MG63 (cell line): ENCODE results near the gene ACTR6. TPM values are rescaled to one million over a fixed set of nuclear protein-coding genes. Genes with fewer than 3 reads are reported as not detected.
"Not testable (repeated sequence)": the region's sequence is repeated elsewhere in the genome, so short reads cannot be mapped to it uniquely, and the experiment has no call there.

Experiments used
- DNase-seq: peaks from one replicate; pipeline ENCODE4 v3.0.0-alpha.2; 2020
- H3K27me3 ChIP-seq: fragments of 250-450 bp; sonication (Bioruptor Pico); 2 replicates; pipeline ENCODE4 v1.5.1; 2020; ENCODE audit warnings: mild to moderate bottlenecking, moderate library complexity
- H3K36me3 ChIP-seq: fragments of 250-450 bp; sonication (Bioruptor Pico); 2 replicates; pipeline ENCODE4 v1.5.1; 2020; ENCODE audit warnings: mild to moderate bottlenecking, moderate library complexity
- H3K4me3 ChIP-seq: fragments of 250-450 bp; sonication (Bioruptor Pico); 2 replicates; pipeline ENCODE4 v1.5.1; 2020; ENCODE audit warnings: mild to moderate bottlenecking, moderate library complexity
- H3K9me3 ChIP-seq: fragments of 250-450 bp; sonication (Bioruptor Pico); 2 replicates; pipeline ENCODE4 v1.5.1; 2020; ENCODE audit warnings: mild to moderate bottlenecking, moderate library complexity
- total RNA-seq: library from RNA; depleted of rRNA; stranded (reverse); fragments of >200 nt; shearing (Covaris generic); gene quantifications from 2 replicates; pipeline ENCODE4 v1.2.3, GENCODE V29; 2014; ENCODE audit warnings: low replicate concordance

ACTR6 gene
- total RNA-seq, 1 experiment from 2014 or later = 18.4 TPM

- no peak for DNase-seq
- Histone ChIP-seq H3K36me3 (no peaks in the 10 kb centered on the region), H3K9me3 (no peaks in the 10 kb centered on the region), H3K4me3 (no peak overlapping the region), H3K27me3 (no peaks in the 10 kb centered on the region)
Observed at GRCh38 chr12:100173111-100173510, 27.5 kb upstream of the ACTR6 start.

DNA sequence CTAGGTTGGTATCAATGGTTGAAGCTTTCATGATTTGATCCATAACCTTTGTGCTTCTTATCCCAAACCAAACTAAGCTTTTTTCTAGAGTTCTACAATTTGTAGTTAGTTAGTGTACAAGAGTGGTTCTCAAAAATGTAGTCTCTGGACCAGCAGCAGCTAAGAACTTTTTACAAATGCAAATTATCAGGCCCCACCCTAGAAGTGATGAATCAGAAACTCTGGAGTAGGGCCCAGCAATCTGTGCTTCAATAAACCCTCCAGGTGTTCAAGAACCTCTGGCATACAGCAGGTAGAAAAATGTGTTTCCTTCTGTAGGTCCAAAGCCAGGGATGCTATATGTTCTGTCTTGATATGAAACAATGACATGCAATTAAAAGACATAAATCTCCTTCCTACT lies 26.1 kb upstream of the ACTR6 start:
- Histone ChIP-seq H3K4me3 (no peak overlapping the region), H3K27me3 (no peaks in the 10 kb centered on the region), H3K36me3 (no peaks in the 10 kb centered on the region), H3K9me3 (no peaks in the 10 kb centered on the region)
- no peak for DNase-seq

- H3K4me3 ChIP-seq, H3K9me3 ChIP-seq, H3K36me3 ChIP-seq, DNase-seq, H3K27me3 ChIP-seq: not testable (repeated sequence)
Observed at GRCh38 chr12:100176493-100176892, 24.1 kb upstream of the ACTR6 start.

DNA sequence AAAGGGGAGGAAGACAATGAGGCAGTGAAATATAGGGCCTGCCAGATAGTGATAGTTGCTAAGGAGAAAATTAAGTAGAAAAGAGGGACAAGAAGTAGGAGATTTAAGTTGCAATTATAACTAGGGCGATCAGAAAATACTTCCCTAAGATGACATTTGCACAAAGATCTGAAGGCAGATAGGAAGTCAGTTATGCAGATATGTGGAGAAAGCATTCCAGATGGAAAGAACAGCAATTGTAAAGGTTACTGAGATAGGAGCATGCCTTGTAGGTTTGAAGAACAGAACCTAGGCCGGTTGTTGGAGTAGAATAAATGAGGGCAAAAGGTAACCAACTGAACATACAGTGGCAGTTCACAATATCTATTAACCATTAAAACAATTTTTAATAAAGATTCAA lies 21.4 kb upstream of the ACTR6 start:
- Histone ChIP-seq H3K27me3 (no peaks in the 10 kb centered on the region), H3K36me3 (no peaks in the 10 kb centered on the region), H3K9me3 (no peaks in the 10 kb centered on the region), H3K4me3 (no peak overlapping the region)
- no peak for DNase-seq

- Histone ChIP-seq H3K4me3 (no peak overlapping the region), H3K27me3 (no peaks in the 10 kb centered on the region), H3K9me3 (no peaks in the 10 kb centered on the region), H3K36me3 (no peaks in the 10 kb centered on the region)
- no peak for DNase-seq
Observed at GRCh38 chr12:100184549-100185145, 16.0 kb upstream of the ACTR6 start.

DNA sequence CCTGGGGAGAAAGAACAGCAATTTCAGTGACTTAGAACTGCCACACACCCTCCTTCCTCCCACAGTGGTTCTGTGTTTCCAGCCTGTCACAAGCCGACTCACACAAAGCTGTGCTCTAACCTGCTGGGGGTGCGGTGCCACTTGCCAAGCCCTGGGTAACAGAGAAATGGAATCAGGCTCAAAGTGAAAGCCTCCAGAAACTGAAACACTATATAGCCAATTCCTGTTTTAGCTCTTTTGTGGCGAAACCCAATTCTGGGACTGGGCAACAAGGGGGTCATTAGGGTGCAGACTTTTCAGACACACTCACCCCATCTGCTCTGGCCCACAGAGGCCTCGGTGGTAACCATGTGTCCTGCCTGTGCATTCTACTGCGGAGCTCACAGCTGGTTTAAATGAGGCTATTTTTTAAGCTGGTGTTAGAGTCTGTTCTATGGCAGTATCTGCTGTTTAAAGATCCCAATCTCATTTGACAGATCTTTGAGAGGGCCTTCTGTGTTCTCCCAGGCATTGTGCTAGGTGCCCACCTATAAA lies 15.2 kb upstream of the ACTR6 start:
- Histone ChIP-seq H3K36me3 (no peaks in the 10 kb centered on the region), H3K4me3 (no peak overlapping the region), H3K9me3 (no peaks in the 10 kb centered on the region), H3K27me3 (no peaks in the 10 kb centered on the region)
- DNase-seq = peak; percentile 20

DNA sequence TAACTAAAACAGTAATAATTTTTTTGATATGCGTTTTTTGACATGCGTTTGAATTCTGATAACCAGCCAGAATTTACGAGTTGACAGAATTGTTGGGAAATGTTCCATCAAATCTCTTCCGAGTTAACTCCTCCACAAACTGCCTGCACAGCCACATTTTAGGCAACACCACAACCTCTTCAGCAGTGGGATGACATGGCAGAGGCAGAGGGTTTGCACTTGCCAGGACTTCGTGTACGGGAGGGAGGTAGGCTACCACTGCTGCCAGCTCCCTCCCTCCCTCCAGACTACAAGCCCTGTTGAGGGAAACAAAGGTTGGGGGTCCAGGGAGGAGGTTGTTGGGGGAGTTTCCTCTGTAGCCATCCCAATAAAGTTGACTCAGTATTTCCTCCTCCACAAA lies 14.5 kb upstream of the ACTR6 start:
- H3K36me3 ChIP-seq = no peaks in the 10 kb centered on the region
- no peaks in the 10 kb centered on the region for H3K9me3 ChIP-seq
- DNase-seq = no peak
- no peak overlapping the region for H3K4me3 ChIP-seq
- no peaks in the 10 kb centered on the region for H3K27me3 ChIP-seq

DNA sequence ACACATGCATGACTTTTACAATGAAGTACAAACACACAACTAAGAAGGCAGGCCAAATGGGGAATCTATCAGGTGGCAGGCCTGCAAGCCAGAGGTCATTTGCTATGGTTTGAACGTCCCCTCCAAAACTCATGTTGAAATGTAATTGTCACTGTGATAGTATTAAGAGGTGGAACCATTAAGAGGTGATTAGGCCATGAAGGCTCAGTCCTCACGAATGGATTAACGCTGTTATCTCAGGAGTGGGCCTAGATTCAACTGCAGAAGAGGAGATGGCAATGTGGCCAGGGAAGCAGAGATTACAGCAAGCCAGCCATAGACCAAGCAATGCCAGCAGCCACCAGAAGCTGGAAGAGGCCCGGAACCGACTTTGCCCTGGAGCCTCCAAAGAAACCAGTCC lies 13.5 kb upstream of the ACTR6 start:
- H3K36me3 ChIP-seq = no peaks in the 10 kb centered on the region
- H3K9me3 ChIP-seq = no peaks in the 10 kb centered on the region
- no peak overlapping the region for H3K4me3 ChIP-seq
- no peak for DNase-seq
- no peaks in the 10 kb centered on the region for H3K27me3 ChIP-seq

DNA sequence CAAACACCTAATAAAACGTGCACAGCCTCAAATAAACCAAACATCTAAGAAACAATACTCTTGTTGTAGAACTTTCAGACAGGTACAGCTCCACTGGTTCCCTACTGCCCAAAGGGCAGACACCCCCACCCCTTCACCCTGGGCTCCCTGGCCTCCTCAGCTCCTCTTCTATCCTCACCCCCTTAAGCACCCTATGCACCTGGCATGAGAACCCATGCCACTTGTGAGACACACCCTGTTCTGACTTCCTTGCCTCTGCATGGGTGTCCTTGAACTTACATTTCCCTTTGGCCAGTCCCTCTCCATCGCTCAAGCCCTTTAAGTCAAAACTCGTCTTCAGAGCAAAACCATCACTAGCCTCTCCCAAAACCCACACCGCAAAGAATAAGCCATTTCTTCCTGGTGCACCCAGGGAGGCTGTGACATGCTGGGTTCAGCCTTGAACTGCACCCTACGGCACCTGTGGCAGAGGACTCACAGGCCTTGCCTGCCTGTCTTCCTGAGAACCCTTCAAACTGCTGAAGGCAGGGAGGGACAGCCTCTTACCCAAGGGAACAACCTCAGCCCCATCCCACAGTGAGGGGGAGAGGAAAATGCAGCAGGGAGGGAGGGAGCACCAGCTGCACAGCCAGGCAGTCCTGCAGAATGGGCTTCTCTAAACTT lies 12.6 kb upstream of the ACTR6 start:
- no peak for DNase-seq
- H3K4me3 ChIP-seq = no peak overlapping the region
- no peaks in the 10 kb centered on the region for H3K9me3 ChIP-seq
- no peaks in the 10 kb centered on the region for H3K27me3 ChIP-seq
- no peaks in the 10 kb centered on the region for H3K36me3 ChIP-seq

DNA sequence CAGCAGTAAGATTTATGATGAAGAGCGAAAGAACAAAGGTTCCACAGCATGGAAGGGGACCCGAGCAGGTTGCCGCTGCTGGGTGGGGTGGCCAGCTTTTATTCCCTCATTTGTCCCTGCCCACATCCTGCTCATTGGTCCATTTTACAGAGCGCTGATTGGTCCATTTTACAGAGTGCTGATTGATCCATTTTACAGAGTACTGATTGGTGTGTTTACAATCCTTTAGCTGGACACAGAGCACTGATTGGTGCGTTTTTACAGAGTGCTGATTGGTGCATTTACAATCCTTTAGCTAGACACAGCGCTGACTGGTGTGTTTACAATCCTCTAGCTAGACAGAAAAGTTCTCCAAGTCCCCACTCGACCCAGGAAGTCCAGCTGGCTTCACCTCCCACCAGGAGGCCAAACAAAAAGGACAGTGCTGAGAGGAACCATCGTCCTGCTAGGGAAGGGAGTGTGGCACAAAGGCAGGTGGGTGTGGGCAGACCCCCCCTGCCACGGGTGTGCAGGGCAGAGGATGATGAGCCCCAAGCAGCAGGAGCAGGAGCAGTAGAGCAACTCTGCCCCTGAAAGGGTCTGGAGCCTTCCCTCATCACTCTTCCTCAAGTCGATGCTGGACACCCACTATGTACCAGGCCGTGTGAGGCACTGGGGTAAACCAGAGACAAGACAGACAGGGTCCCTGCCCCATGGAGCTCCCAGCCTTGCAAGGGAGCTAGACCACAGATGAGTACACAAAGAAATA lies 11.6 kb upstream of the ACTR6 start:
- H3K4me3 ChIP-seq, H3K27me3 ChIP-seq, DNase-seq: not testable (repeated sequence)

DNA sequence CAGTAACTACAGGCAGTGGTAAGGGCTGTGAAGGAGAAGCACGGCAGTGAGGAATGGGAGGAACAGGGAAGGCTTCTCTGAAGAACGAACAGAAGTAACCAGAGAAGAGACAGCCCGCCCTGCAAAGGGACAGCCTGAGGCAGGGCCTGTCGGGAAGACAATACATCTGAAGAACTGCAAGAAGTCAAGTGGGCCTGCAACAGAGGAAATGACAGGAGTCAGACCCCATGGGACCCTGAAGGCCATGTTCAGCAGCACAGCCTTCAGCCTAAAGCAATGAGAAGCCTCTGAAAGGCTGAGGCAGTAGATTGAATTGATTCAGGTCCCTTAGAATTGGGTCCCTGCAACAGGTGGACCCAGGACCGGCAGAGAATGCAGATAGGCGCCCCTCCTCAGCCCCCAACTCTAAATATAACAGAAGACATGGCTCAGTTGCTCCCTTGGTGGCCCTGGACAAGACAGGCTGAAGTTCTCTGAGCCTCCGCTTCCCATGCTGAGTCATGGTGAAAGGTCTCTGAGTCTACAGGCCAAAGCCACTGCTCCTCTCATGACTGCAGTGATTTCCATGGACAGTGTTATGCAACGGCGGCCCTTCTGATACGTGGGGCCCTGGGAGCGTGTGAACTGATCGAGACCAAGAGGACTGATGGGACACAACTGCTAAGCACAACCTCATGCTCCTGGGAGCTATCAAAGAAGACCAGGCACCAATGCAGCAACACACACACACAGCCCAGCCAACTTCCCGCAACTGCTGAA lies 10.8 kb upstream of the ACTR6 start:
- no peak for DNase-seq
- H3K36me3 ChIP-seq = no peaks in the 10 kb centered on the region
- no peaks in the 10 kb centered on the region for H3K27me3 ChIP-seq
- no peak overlapping the region for H3K4me3 ChIP-seq
- H3K9me3 ChIP-seq = no peaks in the 10 kb centered on the region

More for the DNA sequence above, 11.6 kb upstream of the ACTR6 start:
- H3K36me3 ChIP-seq, H3K9me3 ChIP-seq: not testable (repeated sequence)

DNA sequence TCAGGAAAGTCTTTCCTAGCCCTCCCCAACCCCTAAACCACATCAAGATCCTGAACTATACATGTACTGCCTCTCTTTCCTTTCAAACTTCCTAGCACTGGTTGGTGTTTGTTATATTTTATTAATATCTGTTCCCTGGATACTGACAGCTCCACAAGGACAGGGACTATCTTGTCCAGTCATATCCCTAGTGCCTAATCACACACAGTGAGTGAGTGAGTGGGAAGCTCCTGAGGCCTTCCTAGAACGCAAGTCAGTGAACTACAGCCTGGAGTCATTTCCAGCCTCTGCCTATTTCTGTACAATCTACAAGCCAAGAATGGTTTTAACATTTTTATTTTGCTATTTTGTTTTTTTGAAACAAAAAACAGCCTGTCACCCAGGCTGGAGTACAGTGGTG lies 7.5 kb upstream of the ACTR6 start:
- no peaks in the 10 kb centered on the region for H3K9me3 ChIP-seq
- no peaks in the 10 kb centered on the region for H3K27me3 ChIP-seq
- no peak overlapping the region for H3K4me3 ChIP-seq
- DNase-seq = no peak
- H3K36me3 ChIP-seq = no peaks in the 10 kb centered on the region

DNA sequence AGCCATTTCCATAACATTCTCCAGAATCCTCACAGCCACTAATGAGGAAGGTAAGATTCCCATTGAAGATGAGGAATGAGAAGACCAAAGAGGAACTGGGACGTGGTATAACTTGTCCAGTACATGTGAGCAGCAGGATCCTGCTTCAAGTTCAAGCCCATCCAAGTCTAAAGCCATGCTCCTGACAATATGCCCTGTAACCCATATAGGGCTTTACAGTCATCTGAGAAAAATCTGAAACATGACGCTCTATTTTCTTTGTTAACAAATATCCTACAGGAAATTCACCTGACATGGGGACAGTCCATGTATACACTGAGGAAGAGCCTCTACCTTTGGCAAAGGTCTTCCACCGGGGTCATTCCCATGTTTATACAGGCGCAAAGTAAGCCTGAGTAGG lies 3.1 kb upstream of the ACTR6 start:
- no peak for DNase-seq
- no peak overlapping the region for H3K4me3 ChIP-seq
- no peaks in the 10 kb centered on the region for H3K36me3 ChIP-seq
- no peaks in the 10 kb centered on the region for H3K27me3 ChIP-seq
- no peaks in the 10 kb centered on the region for H3K9me3 ChIP-seq

- Histone ChIP-seq H3K36me3 (no peaks in the 10 kb centered on the region), H3K27me3 (no peaks in the 10 kb centered on the region), H3K4me3 (peak overlapping the region; percentile 78; the same call in 1 of the 2 replicates), H3K9me3 (no peaks in the 10 kb centered on the region)
- DNase-seq = no peak
Observed at GRCh38 chr12:100199023-100199346, 1.6 kb upstream of the ACTR6 start.

GRCh38 chr12:100199347-100200149 lies 1.1 kb upstream of the ACTR6 start:
- Histone ChIP-seq H3K4me3 (peak overlapping the region; percentile 78), H3K9me3 (no peaks in the 10 kb centered on the region), H3K36me3 (no peaks in the 10 kb centered on the region), H3K27me3 (no peaks in the 10 kb centered on the region)
- peak; percentile 70 for DNase-seq

- Histone ChIP-seq H3K36me3 (no peaks in the 10 kb centered on the region; the same call in 1 of the 2 replicates), H3K4me3 (peak overlapping the region; percentile 78), H3K9me3 (no peaks in the 10 kb centered on the region), H3K27me3 (no peaks in the 10 kb centered on the region)
- DNase-seq = no peak
Observed at GRCh38 chr12:100201604-100202423, 1.2 kb downstream of the ACTR6 start.
